Panc1 (cell line): ENCODE measurements around the gene SYCE3. TPM values are rescaled to one million over a fixed set of nuclear protein-coding genes. Genes with fewer than 3 reads are reported as not detected.

ENCODE experiments used
- ATAC-seq: fragments of 200-7000 bp; cut with Tn5 transposase; 2 replicates; pipeline ENCODE4 v1.9.1; 2020; ENCODE audit warnings: mild to moderate bottlenecking, moderate library complexity
- BruUV-seq: library from RNA; stranded (reverse); fragments of 400-500 nt; replicated peaks from 2 replicates; lab custom pipeline; 2021; lab: Mats Ljungman, UMichigan
- CTCF ChIA-PET: fragments of 300-600 bp; sonication (Branson Sonifier 250); formaldehyde crosslinking; loops from one replicate; lab custom pipeline; 2022; ENCODE audit warnings: antibody characterized with exemption; lab: Charles Lee
- POLR2A ChIA-PET: fragments of 300-600 bp; sonication (Branson Sonifier 250); formaldehyde crosslinking; loops from one replicate; lab custom pipeline; 2022; ENCODE audit warnings: antibody characterized with exemption; lab: Charles Lee
- DNase-seq: peaks from one replicate; pipeline ENCODE4 v3.0.0-alpha.2; 2010; ENCODE audit warnings: low read depth, low spot score
- H3K27ac ChIP-seq: 2 replicates; pipeline ENCODE4 v1.5.1; 2011; ENCODE audit warnings: mild to moderate bottlenecking, low read length, inconsistent platforms
- H3K27me3 ChIP-seq: fragments of 200-500 bp; sonication (Bioruptor generic); 2 replicates; pipeline ENCODE4 v1.6.0; 2014; ENCODE audit warnings: low read length, inconsistent platforms; ENCODE audit not compliant: control insufficient read depth, insufficient read depth
- H3K36me3 ChIP-seq: fragments of 200-500 bp; sonication (Bioruptor generic); 2 replicates; pipeline ENCODE4 v1.5.1; 2014; ENCODE audit warnings: inconsistent platforms, mild to moderate bottlenecking, low read length, moderate library complexity; ENCODE audit not compliant: control insufficient read depth, insufficient read depth
- H3K4me1 ChIP-seq: 2 replicates; pipeline ENCODE4 v1.5.1; 2011; ENCODE audit warnings: inconsistent platforms, mild to moderate bottlenecking, low read length, moderate library complexity; ENCODE audit not compliant: control insufficient read depth, insufficient read depth
- H3K4me3 ChIP-seq, 2 experiments: 2 replicates each; pipeline ENCODE4 v1.5.1; 2011 to 2012; ENCODE audit warnings: low read depth in 2 of 2, low read length in 2 of 2, mild to moderate bottlenecking in 2 of 2, inconsistent platforms in 1 of 2, moderate library complexity in 1 of 2
- H3K9me3 ChIP-seq: fragments of 200-500 bp; sonication (Bioruptor generic); 2 replicates; pipeline ENCODE4 v1.5.1; 2014; ENCODE audit warnings: low read depth, mild to moderate bottlenecking, inconsistent platforms, low read length, moderate library complexity; ENCODE audit not compliant: control insufficient read depth, insufficient read depth
- CTCF ChIP-seq: fragments of 450-650 bp; IDR thresholded peaks from 2 replicates; pipeline ENCODE4 v1.5.1; 2017; ENCODE audit warnings: mild to moderate bottlenecking
- POLR2AphosphoS5 ChIP-seq: IDR thresholded peaks from 2 replicates; pipeline ENCODE4 v1.6.1; 2012; ENCODE audit warnings: mild to moderate bottlenecking, low read depth, low read length, moderate library complexity
- REST ChIP-seq, 2 experiments: IDR thresholded peaks; 2 replicates each; pipeline ENCODE4 v1.6.1; 2011 to 2012; ENCODE audit warnings: low read depth in 2 of 2, control low read depth in 1 of 2, low read length in 1 of 2, mild to moderate bottlenecking in 1 of 2, moderate library complexity in 1 of 2; ENCODE audit not compliant: insufficient read depth in 1 of 2
- SIN3A ChIP-seq: IDR thresholded peaks from 2 replicates; pipeline ENCODE4 v1.6.1; 2012; ENCODE audit warnings: low read depth, mild to moderate bottlenecking, low read length, moderate library complexity, borderline replicate concordance; ENCODE audit not compliant: insufficient read depth
- TCF7L2 ChIP-seq: IDR thresholded peaks from 2 replicates; pipeline ENCODE4 v1.6.1; 2011; ENCODE audit warnings: mild to moderate bottlenecking, low read depth, low read length, inconsistent platforms
- in situ Hi-C: cut with HindIII; loops from 2 replicates; pipeline ENCODE4 v1.10.0; 2016; ENCODE audit warnings: low sequenced_read_pairs, low pct_unique_long_range_greater_than_20kb
- intact Hi-C: fragments of 100-400 bp; cut with micrococcal nuclease; formaldehyde crosslinking; loops from one replicate; pipeline ENCODE4 v1.10.0; 2022; ENCODE audit not compliant: unreplicated experiment
- total RNA-seq: library from RNA; stranded (reverse); gene quantifications from one replicate; pipeline ENCODE4 v1.2.1, GENCODE V29; 2021; ENCODE audit not compliant: unreplicated experiment

SYCE3 gene
- total RNA-seq, 1 experiment from 2014 or later = not detected

GRCh38 chr22:50599816-50600455, 37.2 kb upstream of the SYCE3 start:
- intact Hi-C loops = no loop called here
- H3K27me3 ChIP-seq = no peaks in the 10 kb centered on the region

GRCh38 chr22:50597097-50597496, 34.4 kb upstream of the SYCE3 start:
- Histone ChIP-seq H3K27ac (no peak overlapping the region), H3K4me3 (no peak overlapping the region), H3K27me3 (no peaks in the 10 kb centered on the region), H3K36me3 (no peaks in the 10 kb centered on the region), H3K4me1 (peaks cover 3% of the 10 kb centered on the region; the same call in 1 of the 2 replicates), H3K9me3 (no peaks in the 10 kb centered on the region)
- ChIA-PET POLR2A (no interaction called here), CTCF (no interaction called here)
- ATAC-seq (no peak), DNase-seq (no peak)
- in situ Hi-C loops (no loop called here), intact Hi-C loops (no loop called here)
- BruUV-seq = no TSS peak
- no peak for TF ChIP-seq POLR2AphosphoS5
- no peak for TF ChIP-seq CTCF
- TF ChIP-seq REST (IDR thresholded peaks at IDR 0.05; ENCODE audit: insufficient read depth in 1 of 2, low read depth in 2 of 2, low read length in 1 of 2) = no peak
- no peak for TF ChIP-seq TCF7L2
- TF ChIP-seq SIN3A = no peak

More at GRCh38 chr22:50599816-50600455, 37.2 kb upstream of the SYCE3 start:
- H3K4me1 ChIP-seq = peaks cover 3% of the 10 kb centered on the region; the same call in 1 of the 2 replicates
- peak overlapping the region; percentile 40 to 55 for H3K4me3 ChIP-seq
- DNase-seq (no peak), ATAC-seq (peak; percentile 79)
- no peak overlapping the region for H3K27ac ChIP-seq
- no TSS peak for BruUV-seq
- no peaks in the 10 kb centered on the region for H3K9me3 ChIP-seq
- no peaks in the 10 kb centered on the region for H3K36me3 ChIP-seq
- peak; percentile 99 for TF ChIP-seq SIN3A
- no peak for TF ChIP-seq POLR2AphosphoS5
- no peak for TF ChIP-seq CTCF
- no peak for TF ChIP-seq TCF7L2
- peak; percentile 98 for TF ChIP-seq REST (IDR thresholded peaks at IDR 0.05; ENCODE audit: insufficient read depth in 1 of 2, low read depth in 2 of 2, low read length in 1 of 2)
- ChIA-PET POLR2A (no interaction called here), CTCF (no interaction called here)
- in situ Hi-C loops = no loop called here
